Stimulated activated CD4-positive, alpha-beta T cell treated with anti-CD3 and anti-CD28 coated beads, Interleukin-1b, Interleukin-23, amount 100 ng/mL, for 48 hours (primary cell): ENCODE results near the gene MBD3L3.
A peak's percentile ranks its signal among the peaks of the same experiment; 100 is the strongest.
"Not testable (repeated sequence)": the region's sequence is repeated elsewhere in the genome, so short reads cannot be mapped to it uniquely, and the experiment has no call there.

Experiments used
- DNase-seq: peaks from one replicate; pipeline ENCODE4 v3.0.0-alpha.2; 2020

The MBD3L3 gene

DNA sequence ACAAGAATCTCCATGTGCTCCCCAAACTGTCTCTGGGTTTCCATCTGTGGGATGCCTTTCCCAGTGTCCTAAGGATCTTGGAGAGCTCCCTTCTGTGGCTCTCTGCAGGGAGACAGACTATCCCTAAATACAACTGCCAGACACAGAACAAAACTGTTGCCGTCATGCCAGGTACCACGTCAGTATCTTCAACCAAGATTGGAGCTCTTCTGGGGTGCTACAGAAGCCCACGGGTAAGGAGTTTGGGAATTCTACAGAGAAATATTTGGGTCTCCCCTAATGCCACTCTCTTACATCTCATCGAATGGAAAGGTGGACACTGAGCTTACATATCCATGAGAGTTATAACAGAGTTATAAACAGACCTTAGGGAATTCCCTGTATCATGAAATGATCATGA, 4.9 kb upstream of the MBD3L3 start:
- DNase-seq, result no peak

DNA sequence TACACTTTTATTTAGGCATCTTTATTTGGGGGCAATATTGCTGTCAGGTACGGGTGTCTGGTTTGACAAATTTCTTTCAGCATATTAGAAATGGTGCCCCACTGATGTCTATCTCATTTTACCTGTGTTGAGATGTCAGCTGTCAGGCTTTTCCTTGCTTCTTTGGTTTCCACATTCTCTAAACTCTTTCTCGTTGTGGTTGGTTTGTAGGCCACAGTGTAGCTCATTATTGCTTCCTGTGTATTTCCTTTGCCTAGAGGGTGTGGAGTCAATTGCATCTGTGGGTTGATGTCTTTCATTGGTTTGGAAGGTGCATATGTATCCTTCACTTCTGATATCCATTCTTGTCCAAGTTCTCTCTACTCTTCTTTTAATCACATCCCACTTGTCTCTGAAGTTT, 1.5 kb upstream of the MBD3L3 start:
- not testable (repeated sequence) for DNase-seq

DNA sequence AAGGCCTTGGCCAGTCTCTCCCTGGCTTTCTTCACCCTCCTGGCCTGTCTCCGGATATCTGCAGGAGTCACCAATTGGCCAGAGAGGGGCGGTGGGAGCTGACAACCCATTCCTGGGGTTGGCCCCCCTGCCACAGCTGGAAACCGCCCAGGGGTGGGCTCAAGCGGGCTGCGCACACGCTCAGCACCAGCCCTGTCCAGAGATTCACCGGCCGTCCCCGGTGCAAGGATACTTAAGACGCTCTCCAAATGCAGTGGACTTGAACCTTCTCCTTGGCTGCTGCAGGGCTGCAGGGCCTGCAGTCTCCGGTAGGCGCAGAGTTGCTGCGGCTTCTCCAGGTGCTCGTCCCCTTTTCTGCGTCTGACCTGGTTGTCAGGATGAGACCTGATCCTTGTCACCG, 2.1 kb downstream of the MBD3L3 start:
- DNase-seq, result not testable (repeated sequence)

DNA sequence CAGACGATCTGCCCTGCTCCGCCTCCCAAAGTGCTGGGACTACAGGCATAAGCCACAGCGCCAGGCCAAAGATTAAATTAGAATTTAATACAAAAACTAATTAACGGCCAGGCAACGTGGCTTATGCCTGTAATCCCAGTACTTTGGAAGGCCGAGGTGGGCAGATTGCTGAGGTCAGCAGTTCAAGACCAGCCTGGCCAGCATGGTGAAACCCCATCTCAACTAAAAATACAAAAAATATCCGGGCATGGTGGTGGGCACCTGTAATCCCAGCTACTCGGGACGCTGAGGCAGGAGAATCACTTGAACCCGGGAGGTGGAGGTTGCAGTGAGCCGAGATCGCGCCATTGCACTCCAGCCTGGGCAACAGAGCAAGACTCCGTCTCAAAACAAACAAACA, 2.8 kb downstream of the MBD3L3 start:
- not testable (repeated sequence) for DNase-seq

DNA sequence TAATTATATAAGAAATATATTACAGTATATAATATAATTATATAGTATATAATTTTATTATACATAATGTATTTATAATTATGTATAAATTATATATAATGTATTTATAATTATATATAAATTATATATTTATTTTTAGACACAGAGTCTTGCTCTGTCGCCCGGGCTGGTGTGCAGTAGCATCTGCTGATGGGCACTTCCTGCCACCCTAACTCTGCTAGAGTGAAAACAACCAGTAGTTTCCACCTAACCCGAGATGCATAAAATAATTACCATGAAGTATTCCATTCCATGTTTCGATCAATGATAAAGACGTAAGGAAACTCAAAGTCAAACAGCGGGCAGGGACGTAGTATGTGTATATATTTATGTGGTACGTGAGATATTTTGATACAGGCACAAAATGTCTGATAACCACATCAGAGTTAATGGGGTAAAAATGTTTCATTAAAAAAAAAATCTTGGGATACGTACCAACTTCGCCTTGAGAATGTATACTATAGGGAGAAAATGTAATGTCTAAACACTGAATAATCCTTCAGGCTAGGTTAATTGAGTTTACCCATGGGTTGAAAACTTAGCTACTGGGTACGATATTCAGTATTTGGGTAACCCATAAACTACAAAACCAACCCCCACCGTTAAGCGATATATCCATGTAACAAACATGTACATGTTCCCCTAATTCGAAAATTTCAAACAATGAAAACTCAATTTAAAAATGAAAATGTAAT, 3.7 kb downstream of the MBD3L3 start:
- not testable (repeated sequence) for DNase-seq

DNA sequence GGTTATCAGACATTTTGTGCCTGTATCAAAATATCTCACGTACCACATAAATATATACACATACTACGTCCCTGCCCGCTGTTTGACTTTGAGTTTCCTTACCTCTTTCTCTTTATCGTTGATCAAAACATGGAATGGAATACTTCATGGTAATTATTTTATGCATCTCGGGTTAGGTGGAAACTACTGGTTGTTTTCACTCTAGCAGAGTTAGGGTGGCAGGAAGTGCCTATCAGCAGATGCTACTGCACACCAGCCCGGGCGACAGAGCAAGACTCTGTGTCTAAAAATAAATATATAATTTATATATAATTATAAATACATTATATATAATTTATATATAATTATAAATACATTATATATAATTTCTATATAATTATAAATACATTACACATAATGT, 5.6 kb downstream of the MBD3L3 start:
- DNase-seq, result not testable (repeated sequence)

DNA sequence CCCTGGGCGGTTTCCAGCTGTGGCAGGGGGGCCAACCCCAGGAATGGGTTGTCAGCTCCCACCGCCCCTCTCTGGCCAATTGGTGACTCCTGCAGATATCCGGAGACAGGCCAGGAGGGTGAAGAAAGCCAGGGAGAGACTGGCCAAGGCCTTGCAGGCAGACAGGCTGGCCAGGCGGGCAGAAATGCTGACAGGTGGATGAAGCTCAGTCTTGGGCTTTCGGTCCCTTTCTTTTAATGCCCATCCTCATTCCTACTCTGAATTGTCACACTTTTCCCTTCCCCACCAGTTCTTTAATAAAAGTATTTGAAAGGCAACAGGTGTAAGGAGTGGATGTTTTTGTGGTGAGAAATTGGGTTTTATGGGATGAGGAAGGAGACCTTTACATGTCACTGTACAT, 7.1 kb downstream of the MBD3L3 start:
- DNase-seq, result not testable (repeated sequence)

DNA sequence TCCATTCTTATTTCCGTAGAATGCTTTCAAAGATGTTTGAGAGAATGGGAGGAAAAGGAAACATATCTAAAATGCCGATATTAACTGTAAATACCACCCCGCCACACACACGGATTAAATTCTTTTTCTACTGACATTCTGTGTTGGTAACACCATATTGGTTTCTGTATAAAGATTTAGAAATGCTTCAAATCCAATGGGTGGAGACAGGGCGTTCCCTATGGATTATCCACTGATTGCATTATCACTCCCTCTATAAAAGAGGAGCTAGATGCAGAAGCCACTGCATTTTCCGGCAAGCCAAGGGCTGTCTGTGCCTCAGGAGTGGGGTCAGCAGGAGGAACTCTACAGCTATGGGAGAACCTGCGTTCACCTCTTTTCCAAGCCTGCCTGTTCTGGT, 9.5 kb downstream of the MBD3L3 start, which contains the start of gene MBD3L2:
Gene MBD3L2 (plus strand): TSS at position 301 of the 400 bp plus-strand sequence. CDS start 53 bp downstream, at position 354.
- DNase-seq, result not testable (repeated sequence)

DNA sequence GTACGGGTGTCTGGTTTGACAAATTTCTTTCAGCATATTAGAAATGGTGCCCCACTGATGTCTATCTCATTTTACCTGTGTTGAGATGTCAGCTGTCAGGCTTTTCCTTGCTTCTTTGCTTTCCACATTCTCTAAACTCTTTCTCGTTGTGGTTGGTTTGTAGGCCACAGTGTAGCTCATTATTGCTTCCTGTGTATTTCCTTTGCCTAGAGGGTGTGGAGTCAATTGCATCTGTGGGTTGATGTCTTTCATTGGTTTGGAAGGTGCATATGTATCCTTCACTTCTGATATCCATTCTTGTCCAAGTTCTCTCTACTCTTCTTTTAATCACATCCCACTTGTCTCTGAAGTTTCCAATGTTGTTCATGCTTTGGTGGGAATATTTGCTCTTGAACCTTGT, 16.9 kb downstream of the MBD3L3 start:
- not testable (repeated sequence) for DNase-seq

DNA sequence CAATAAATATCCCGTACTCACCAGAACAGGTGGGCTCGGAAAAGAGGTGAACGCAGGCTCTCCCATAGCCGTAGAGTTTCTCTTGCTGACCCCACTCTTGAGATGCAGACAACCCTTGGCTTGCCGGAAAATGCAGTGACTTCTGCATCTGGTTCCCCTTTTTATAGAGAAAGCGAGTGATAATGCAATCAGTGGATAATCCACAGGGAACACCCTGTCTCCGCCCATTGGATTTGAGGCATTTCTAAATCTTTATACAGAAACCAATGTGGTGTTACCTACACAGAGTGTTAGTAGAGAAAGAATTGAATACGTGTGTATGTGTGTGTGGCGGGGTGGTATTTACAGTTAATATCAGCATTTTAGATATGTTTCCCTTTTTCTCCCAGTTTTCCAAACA, 18.4 kb downstream of the MBD3L3 start, which contains the start of gene MBD3L4:
Gene MBD3L4 (minus strand): TSS at position 101 of the 400 bp plus-strand sequence. CDS start 35 bp downstream, at position 66.
- DNase-seq, result not testable (repeated sequence)

DNA sequence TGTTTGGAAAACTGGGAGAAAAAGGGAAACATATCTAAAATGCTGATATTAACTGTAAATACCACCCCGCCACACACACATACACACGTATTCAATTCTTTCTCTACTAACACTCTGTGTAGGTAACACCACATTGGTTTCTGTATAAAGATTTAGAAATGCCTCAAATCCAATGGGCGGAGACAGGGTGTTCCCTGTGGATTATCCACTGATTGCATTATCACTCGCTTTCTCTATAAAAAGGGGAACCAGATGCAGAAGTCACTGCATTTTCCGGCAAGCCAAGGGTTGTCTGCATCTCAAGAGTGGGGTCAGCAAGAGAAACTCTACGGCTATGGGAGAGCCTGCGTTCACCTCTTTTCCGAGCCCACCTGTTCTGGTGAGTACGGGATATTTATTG, 28.2 kb downstream of the MBD3L3 start, which contains the start of gene MBD3L5:
Gene MBD3L5 (plus strand): TSS at position 301 of the 400 bp plus-strand sequence. CDS start 34 bp downstream, at position 335.
- not testable (repeated sequence) for DNase-seq

DNA sequence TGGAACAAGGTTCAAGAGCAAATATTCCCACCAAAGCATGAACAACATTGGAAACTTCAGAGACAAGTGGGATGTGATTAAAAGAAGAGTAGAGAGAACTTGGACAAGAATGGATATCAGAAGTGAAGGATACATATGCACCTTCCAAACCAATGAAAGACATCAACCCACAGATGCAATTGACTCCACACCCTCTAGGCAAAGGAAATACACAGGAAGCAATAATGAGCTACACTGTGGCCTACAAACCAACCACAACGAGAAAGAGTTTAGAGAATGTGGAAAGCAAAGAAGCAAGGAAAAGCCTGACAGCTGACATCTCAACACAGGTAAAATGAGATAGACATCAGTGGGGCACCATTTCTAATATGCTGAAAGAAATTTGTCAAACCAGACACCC, 29.7 kb downstream of the MBD3L3 start:
- not testable (repeated sequence) for DNase-seq

DNA sequence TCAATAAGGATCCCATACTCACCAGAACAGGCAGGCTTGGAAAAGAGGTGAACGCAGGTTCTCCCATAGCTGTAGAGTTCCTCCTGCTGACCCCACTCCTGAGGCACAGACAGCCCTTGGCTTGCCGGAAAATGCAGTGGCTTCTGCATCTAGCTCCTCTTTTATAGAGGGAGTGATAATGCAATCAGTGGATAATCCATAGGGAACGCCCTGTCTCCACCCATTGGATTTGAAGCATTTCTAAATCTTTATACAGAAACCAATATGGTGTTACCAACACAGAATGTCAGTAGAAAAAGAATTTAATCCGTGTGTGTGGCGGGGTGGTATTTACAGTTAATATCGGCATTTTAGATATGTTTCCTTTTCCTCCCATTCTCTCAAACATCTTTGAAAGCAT, 37.1 kb downstream of the MBD3L3 start, which contains the start of gene MBD3L2B:
Gene MBD3L2B (minus strand): TSS at position 101 of the 400 bp plus-strand sequence. CDS start 34 bp downstream, at position 67.
- not testable (repeated sequence) for DNase-seq

DNA sequence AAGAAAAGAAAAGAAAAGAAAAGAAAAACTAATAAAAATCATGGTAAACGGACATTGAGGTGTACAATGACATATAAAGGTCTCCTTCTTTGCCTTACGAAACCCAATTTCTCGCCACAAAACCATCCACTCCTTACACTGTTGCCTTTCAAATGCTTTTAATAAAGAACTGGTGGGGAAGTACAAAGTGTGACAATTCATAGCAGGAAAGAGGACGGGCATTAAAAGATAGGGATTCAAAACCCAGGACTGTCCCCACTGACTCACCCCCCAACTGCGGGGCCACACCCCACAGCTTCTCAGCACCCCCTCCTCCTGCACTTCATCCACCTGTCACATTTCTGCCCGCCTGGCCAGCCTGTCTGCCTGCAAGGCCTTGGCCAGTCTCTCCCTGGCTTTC, 39.6 kb downstream of the MBD3L3 start:
- DNase-seq, result no peak

DNA sequence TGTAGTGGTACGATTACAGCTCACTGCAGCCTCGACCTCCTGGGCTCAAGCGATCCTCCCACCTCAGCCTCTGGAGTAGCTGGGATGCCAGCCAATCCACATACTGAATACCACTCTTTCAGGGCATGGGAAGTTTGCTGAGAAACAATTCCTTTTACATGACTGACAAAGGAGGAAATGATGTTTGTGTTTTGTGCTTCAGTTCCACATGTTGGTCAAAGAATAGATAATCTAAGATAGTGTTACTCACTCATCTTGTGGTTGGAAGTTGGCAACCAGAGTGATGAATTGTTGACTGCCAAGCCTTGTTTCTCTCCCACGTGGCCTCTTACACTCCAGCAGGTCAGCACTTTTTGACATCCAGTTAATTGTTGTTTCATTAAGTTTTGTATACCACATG, 44.8 kb downstream of the MBD3L3 start:
- peak; percentile 22 for DNase-seq

DNA sequence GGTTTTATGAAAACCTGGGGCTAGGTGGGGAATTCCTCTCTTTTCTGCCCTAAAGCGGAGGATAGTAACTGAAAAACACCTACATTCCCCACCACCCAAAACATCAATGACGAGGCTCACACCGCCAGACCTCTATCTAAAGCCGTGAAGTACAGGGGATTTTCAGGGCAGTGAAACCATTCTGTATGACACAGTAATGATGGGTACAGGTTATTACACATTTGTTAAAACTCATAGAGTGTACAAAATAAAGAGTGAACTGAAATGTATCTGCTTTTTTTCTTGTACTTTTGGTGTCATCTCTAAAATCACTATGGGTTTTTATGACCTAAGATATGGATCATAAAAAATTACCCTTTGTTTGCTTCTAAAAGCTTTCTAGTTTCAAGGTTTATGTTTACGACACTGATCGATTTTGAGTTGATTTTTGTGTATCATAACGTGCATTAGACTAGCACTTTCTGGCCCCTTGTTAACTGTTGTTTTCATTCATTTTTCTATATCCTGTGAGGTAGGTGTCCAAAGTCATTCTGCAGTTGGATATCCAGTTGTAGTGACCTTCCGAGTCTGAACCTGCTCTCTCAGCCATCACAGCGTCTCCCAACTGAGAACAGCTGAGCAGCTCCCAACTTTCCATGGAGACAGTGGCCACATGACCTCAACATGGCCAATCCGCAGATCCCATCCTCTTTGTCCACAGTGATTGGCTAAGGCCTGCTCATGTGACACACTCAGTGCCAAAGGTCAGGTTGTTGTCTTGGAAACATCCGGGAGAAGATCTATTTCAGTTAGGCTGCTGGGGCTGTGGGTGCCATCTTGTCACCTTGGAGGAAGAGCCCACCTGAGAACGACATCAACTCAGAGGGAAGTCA, 47.5 kb downstream of the MBD3L3 start:
- peak; percentile 37 for DNase-seq

DNA sequence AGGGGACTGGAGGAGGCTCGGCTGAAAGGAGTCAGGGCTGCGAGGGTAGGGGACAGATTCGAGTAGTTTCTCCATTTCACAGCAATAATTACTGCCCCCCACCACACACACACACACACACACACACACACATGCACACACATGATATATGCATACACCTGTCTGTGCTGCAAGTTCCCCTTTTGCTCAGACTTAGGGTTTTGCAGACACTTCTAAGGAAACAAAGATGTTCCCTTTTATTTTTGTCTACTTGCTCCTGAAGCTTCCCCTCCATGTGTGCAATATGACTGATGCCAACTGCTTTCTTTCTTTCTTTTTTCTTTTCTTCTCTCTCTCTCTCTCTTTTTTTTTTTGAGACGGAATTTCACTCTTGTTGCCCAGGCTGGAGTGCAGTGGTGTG, 50.6 kb downstream of the MBD3L3 start:
- DNase-seq, result no peak
